SK-N-SH (cell line): ENCODE data around the gene NLGN3. TPM values are rescaled to one million over a fixed set of nuclear protein-coding genes. Genes with fewer than 3 reads are reported as not detected.
A peak's percentile ranks its signal among the peaks of the same experiment; 100 is the strongest.

Experiments
- CTCF ChIA-PET: fragments of 300-600, 350-600 bp; formaldehyde crosslinking; extraction: SDS; loops from one replicate; lab custom pipeline; 2021; lab: Yijun Ruan, JAX
- POLR2A ChIA-PET: fragments of 350-600 bp; sonication (Branson Sonifier 250); formaldehyde crosslinking; extraction: SDS; loops from one replicate; lab custom pipeline; 2020; ENCODE audit warnings: antibody characterized with exemption, inconsistent platforms; lab: Yijun Ruan, JAX
- DNase-seq: peaks from one replicate; pipeline ENCODE4 v3.0.0; 2012
- H2AFZ ChIP-seq: fragments of 200-600 bp; sonication (generic); 2 replicates; pipeline ENCODE4 v1.8.1; 2016; ENCODE audit warnings: antibody characterized with exemption, mild to moderate bottlenecking, low read depth
- H3F3A ChIP-seq: fragments of 200-600 bp; sonication (generic); replicated peaks from 2 replicates; pipeline ENCODE3; 2016; ENCODE audit warnings: antibody characterized with exemption, mild to moderate bottlenecking; ENCODE audit not compliant: insufficient read depth
- H3K27ac ChIP-seq, 2 experiments: fragments of 200-500 bp in 1 of 2; fragments of 200-600 bp in 1 of 2; sonication (Bioruptor generic) in 1 of 2; sonication (generic), shearing (Covaris generic) in 1 of 2; 2 replicates each; pipeline versions ENCODE4 v1.5.1 to v1.6.1; 2014 to 2016; ENCODE audit warnings: low read depth in 2 of 2, inconsistent platforms in 1 of 2, low read length in 1 of 2, mild to moderate bottlenecking in 1 of 2, mixed read lengths in 1 of 2
- H3K27me3 ChIP-seq: fragments of 200-600 bp; sonication (generic), shearing (Covaris generic); 2 replicates; pipeline ENCODE4 v1.6.1; 2016; ENCODE audit warnings: mixed run types; ENCODE audit not compliant: insufficient read depth
- H3K36me3 ChIP-seq, 2 experiments: fragments of 200-500 bp in 1 of 2; fragments of 200-600 bp in 1 of 2; sonication (Bioruptor generic) in 1 of 2; sonication (generic) in 1 of 2; replicated peaks in 1 of 2; 2 replicates each; pipeline versions ENCODE3 to v1.5.1; 2014 to 2016; ENCODE audit warnings: low read length in 1 of 2, mild to moderate bottlenecking in 1 of 2; ENCODE audit not compliant: insufficient read depth in 2 of 2, control insufficient read depth in 1 of 2
- H3K4me1 ChIP-seq, 2 experiments: fragments of 200-500 bp in 1 of 2; fragments of 200-600 bp in 1 of 2; sonication (Bioruptor generic) in 1 of 2; sonication (generic), shearing (Covaris generic) in 1 of 2; 2 replicates each; pipeline versions ENCODE4 v1.5.1 to v1.6.1; 2014 to 2016; ENCODE audit warnings: low read depth in 1 of 2, low read length in 1 of 2, mixed run types in 1 of 2; ENCODE audit not compliant: insufficient read depth in 2 of 2, control insufficient read depth in 1 of 2
- H3K4me2 ChIP-seq: fragments of 200-600 bp; sonication (generic), shearing (Covaris generic); 2 replicates; pipeline ENCODE4 v1.6.1; 2017; ENCODE audit warnings: mixed run types
- H3K4me3 ChIP-seq, 2 experiments: fragments of 200-500 bp in 1 of 2; fragments of 200-600 bp in 1 of 2; sonication (Bioruptor generic) in 1 of 2; sonication (generic), shearing (Covaris generic) in 1 of 2; 2 replicates each; pipeline versions ENCODE4 v1.5.1 to v1.8.1; 2014 to 2016; ENCODE audit warnings: low read depth in 2 of 2, inconsistent platforms in 1 of 2, low read length in 1 of 2, mild to moderate bottlenecking in 1 of 2, mixed read lengths in 1 of 2, moderate library complexity in 1 of 2
- H3K79me2 ChIP-seq: fragments of 200-600 bp; sonication (generic); 2 replicates; pipeline ENCODE4 v1.8.1; 2017; ENCODE audit warnings: mild to moderate bottlenecking; ENCODE audit not compliant: insufficient read depth
- H3K9ac ChIP-seq: fragments of 200-600 bp; sonication (generic); 2 replicates; pipeline ENCODE4 v1.6.1; 2017; ENCODE audit warnings: mixed run types
- H3K9me2 ChIP-seq: fragments of 200-600 bp; sonication (generic); 2 replicates; pipeline ENCODE4 v1.6.1; 2017; ENCODE audit warnings: mixed run types
- H3K9me3 ChIP-seq: fragments of 200-600 bp; sonication (generic); 2 replicates; pipeline ENCODE4 v1.6.1; 2017; ENCODE audit warnings: mixed run types, mild to moderate bottlenecking, moderate library complexity
- H4K20me1 ChIP-seq: fragments of 200-600 bp; sonication (generic); 2 replicates; pipeline ENCODE4 v1.6.1; 2017; ENCODE audit warnings: mild to moderate bottlenecking, mixed run types; ENCODE audit not compliant: insufficient read depth
- EP300 ChIP-seq, 2 experiments: IDR thresholded peaks; 2 replicates each; pipeline versions ENCODE4 v1.4.0 to v1.6.1; 2012; ENCODE audit warnings: borderline replicate concordance in 1 of 2, low read depth in 1 of 2, low read length in 1 of 2
- EZH2phosphoT487 ChIP-seq: fragments of 200-600 bp; sonication (generic); IDR thresholded peaks from 2 replicates; pipeline ENCODE4 v1.6.1; 2017; ENCODE audit warnings: low read depth, mixed run types, mild to moderate bottlenecking, antibody characterized with exemption, moderate library complexity, borderline replicate concordance
- FOSL2 ChIP-seq: IDR thresholded peaks from 2 replicates; pipeline ENCODE4 v1.4.0; 2012; ENCODE audit warnings: low read depth, mild to moderate bottlenecking, moderate library complexity, borderline replicate concordance
- FOXJ3 ChIP-seq: sonication (generic); formaldehyde crosslinking; IDR thresholded peaks from 2 replicates; pipeline ENCODE4 v1.5.1; 2020; ENCODE audit warnings: mild to moderate bottlenecking, missing genetic modification reagents
- GABPA ChIP-seq: IDR thresholded peaks from 2 replicates; pipeline ENCODE4 v1.4.0; 2012; ENCODE audit warnings: low read depth, mild to moderate bottlenecking
- GATA2 ChIP-seq: sonication (generic); formaldehyde crosslinking; IDR thresholded peaks from 2 replicates; pipeline ENCODE4 v1.5.0; 2020; ENCODE audit warnings: mild to moderate bottlenecking, missing genetic modification reagents
- JUND ChIP-seq: IDR thresholded peaks from 2 replicates; pipeline ENCODE4 v1.4.0; 2012
- NFIC ChIP-seq: IDR thresholded peaks from 2 replicates; pipeline ENCODE4 v1.4.0; 2012; ENCODE audit warnings: borderline replicate concordance
- NRF1 ChIP-seq: IDR thresholded peaks from 2 replicates; pipeline ENCODE4 v1.6.1; 2012; ENCODE audit warnings: low read depth, mild to moderate bottlenecking, low read length
- POLR2AphosphoS5 ChIP-seq: IDR thresholded peaks from 2 replicates; pipeline ENCODE4 v1.6.1; 2012; ENCODE audit warnings: low read depth, low read length
- RFX5 ChIP-seq: IDR thresholded peaks from 2 replicates; pipeline ENCODE4 v1.6.1; 2012; ENCODE audit warnings: mild to moderate bottlenecking, improper control_type of control experiment, low read length
- TAF1 ChIP-seq: IDR thresholded peaks from 2 replicates; pipeline ENCODE4 v1.6.1; 2012; ENCODE audit warnings: low read depth, mild to moderate bottlenecking, low read length, moderate library complexity, borderline replicate concordance
- YY1 ChIP-seq: IDR thresholded peaks from 2 replicates; pipeline ENCODE4 v1.4.0; 2012; ENCODE audit warnings: low read depth, mild to moderate bottlenecking
- WGBS: methylation state at CpG from one replicate; pipeline ENCODE4 v1.1.6; 2017; ENCODE audit warnings: low lambda C conversion rate; 5-methylcytosine and 5-hydroxymethylcytosine counted together
- polyA plus RNA-seq, 3 experiments: library from polyadenylated mRNA; depleted of rRNA; stranded (reverse); fragments of >200 nt; gene quantifications; 2 replicates each; pipeline ENCODE4 v1.2.3, GENCODE V29; 2012
- TF ChIP-seq, protein P1 (sequence below): fragments of 150-350 bp; IDR thresholded peaks from 2 replicates; pipeline ENCODE4 v1.6.1; 2017; ENCODE audit warnings: antibody characterized with exemption, low read length, low read depth, borderline replicate concordance
- TF ChIP-seq, protein P2 (sequence below): IDR thresholded peaks from 2 replicates; pipeline ENCODE4 v1.4.0; 2012; ENCODE audit warnings: low read depth, borderline replicate concordance
- TF ChIP-seq, protein P3 (sequence below): IDR thresholded peaks from 2 replicates; pipeline ENCODE4 v1.6.1; 2012; ENCODE audit warnings: mild to moderate bottlenecking, low read depth, low read length, moderate library complexity
- TF ChIP-seq, protein P4 (sequence below): IDR thresholded peaks from 2 replicates; pipeline ENCODE4; 2012
- TF ChIP-seq, protein P5 (sequence below): IDR thresholded peaks from 2 replicates; pipeline ENCODE4 v1.4.0; 2012; ENCODE audit warnings: low read depth, borderline replicate concordance
- TF ChIP-seq, protein P6 (sequence below): fragments of 200-600 bp; sonication (generic); IDR thresholded peaks from 2 replicates; pipeline ENCODE4 v1.6.1; 2017; ENCODE audit warnings: antibody characterized with exemption, mild to moderate bottlenecking, moderate library complexity
- TF ChIP-seq, protein P7 (sequence below): fragments of 150-350 bp; IDR thresholded peaks from 2 replicates; pipeline ENCODE4 v1.6.1; 2016; ENCODE audit warnings: mild to moderate bottlenecking, low read depth, low read length

NLGN3 gene
- polyA plus RNA-seq, 1 of the 3 experiments (the other 2 are of a cell fraction): 5.3 TPM

DNA sequence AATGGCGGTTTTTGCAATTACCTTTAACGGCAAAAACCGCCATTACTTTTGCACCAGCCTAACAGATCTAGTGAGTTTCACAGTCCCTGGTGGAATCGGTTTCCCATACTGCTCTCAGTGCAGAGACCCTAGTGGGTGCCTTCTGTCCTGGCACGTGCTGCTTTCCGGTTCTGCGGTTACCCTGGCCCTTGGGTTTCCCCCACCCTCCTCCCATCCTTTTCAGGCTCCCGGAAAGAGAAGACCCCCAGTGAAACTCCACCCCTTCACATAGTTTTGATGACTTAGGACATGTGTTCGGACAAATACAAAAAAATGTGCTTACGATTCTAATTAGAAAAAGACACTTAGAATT, 36.9 kb downstream of the NLGN3 start:
- H3K27ac ChIP-seq: peak overlapping the region; percentile 30 to 81; a peak in 3 of 4 replicates
- TF ChIP-seq YY1: no peak
- TF ChIP-seq, protein P1, sequence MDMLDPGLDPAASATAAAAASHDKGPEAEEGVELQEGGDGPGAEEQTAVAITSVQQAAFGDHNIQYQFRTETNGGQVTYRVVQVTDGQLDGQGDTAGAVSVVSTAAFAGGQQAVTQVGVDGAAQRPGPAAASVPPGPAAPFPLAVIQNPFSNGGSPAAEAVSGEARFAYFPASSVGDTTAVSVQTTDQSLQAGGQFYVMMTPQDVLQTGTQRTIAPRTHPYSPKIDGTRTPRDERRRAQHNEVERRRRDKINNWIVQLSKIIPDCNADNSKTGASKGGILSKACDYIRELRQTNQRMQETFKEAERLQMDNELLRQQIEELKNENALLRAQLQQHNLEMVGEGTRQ: no peak
- TF ChIP-seq, protein P2, sequence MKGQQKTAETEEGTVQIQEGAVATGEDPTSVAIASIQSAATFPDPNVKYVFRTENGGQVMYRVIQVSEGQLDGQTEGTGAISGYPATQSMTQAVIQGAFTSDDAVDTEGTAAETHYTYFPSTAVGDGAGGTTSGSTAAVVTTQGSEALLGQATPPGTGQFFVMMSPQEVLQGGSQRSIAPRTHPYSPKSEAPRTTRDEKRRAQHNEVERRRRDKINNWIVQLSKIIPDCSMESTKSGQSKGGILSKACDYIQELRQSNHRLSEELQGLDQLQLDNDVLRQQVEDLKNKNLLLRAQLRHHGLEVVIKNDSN: no peak
- TF ChIP-seq EZH2phosphoT487: no peak
- TF ChIP-seq, protein P3, sequence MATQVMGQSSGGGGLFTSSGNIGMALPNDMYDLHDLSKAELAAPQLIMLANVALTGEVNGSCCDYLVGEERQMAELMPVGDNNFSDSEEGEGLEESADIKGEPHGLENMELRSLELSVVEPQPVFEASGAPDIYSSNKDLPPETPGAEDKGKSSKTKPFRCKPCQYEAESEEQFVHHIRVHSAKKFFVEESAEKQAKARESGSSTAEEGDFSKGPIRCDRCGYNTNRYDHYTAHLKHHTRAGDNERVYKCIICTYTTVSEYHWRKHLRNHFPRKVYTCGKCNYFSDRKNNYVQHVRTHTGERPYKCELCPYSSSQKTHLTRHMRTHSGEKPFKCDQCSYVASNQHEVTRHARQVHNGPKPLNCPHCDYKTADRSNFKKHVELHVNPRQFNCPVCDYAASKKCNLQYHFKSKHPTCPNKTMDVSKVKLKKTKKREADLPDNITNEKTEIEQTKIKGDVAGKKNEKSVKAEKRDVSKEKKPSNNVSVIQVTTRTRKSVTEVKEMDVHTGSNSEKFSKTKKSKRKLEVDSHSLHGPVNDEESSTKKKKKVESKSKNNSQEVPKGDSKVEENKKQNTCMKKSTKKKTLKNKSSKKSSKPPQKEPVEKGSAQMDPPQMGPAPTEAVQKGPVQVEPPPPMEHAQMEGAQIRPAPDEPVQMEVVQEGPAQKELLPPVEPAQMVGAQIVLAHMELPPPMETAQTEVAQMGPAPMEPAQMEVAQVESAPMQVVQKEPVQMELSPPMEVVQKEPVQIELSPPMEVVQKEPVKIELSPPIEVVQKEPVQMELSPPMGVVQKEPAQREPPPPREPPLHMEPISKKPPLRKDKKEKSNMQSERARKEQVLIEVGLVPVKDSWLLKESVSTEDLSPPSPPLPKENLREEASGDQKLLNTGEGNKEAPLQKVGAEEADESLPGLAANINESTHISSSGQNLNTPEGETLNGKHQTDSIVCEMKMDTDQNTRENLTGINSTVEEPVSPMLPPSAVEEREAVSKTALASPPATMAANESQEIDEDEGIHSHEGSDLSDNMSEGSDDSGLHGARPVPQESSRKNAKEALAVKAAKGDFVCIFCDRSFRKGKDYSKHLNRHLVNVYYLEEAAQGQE: no peak
- TF ChIP-seq, protein P4, sequence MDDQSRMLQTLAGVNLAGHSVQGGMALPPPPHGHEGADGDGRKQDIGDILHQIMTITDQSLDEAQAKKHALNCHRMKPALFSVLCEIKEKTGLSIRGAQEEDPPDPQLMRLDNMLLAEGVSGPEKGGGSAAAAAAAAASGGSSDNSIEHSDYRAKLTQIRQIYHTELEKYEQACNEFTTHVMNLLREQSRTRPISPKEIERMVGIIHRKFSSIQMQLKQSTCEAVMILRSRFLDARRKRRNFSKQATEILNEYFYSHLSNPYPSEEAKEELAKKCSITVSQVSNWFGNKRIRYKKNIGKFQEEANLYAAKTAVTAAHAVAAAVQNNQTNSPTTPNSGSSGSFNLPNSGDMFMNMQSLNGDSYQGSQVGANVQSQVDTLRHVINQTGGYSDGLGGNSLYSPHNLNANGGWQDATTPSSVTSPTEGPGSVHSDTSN: no peak
- no peak for TF ChIP-seq POLR2AphosphoS5
- no peak for TF ChIP-seq TAF1
- TF ChIP-seq EP300 (IDR thresholded peaks at IDR 0.05; ENCODE audit: borderline replicate concordance in 1 of 2, low read depth in 1 of 2, low read length in 1 of 2): no peak
- TF ChIP-seq, protein P5, sequence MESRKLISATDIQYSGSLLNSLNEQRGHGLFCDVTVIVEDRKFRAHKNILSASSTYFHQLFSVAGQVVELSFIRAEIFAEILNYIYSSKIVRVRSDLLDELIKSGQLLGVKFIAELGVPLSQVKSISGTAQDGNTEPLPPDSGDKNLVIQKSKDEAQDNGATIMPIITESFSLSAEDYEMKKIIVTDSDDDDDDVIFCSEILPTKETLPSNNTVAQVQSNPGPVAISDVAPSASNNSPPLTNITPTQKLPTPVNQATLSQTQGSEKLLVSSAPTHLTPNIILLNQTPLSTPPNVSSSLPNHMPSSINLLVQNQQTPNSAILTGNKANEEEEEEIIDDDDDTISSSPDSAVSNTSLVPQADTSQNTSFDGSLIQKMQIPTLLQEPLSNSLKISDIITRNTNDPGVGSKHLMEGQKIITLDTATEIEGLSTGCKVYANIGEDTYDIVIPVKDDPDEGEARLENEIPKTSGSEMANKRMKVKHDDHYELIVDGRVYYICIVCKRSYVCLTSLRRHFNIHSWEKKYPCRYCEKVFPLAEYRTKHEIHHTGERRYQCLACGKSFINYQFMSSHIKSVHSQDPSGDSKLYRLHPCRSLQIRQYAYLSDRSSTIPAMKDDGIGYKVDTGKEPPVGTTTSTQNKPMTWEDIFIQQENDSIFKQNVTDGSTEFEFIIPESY: no peak
- TF ChIP-seq JUND: no peak
- TF ChIP-seq FOXJ3: no peak
- TF ChIP-seq GABPA: no peak
- TF ChIP-seq GATA2 (CRISPR knock-in tag): no peak
- TF ChIP-seq NFIC: no peak
- no peak for TF ChIP-seq RFX5
- TF ChIP-seq, protein P6, sequence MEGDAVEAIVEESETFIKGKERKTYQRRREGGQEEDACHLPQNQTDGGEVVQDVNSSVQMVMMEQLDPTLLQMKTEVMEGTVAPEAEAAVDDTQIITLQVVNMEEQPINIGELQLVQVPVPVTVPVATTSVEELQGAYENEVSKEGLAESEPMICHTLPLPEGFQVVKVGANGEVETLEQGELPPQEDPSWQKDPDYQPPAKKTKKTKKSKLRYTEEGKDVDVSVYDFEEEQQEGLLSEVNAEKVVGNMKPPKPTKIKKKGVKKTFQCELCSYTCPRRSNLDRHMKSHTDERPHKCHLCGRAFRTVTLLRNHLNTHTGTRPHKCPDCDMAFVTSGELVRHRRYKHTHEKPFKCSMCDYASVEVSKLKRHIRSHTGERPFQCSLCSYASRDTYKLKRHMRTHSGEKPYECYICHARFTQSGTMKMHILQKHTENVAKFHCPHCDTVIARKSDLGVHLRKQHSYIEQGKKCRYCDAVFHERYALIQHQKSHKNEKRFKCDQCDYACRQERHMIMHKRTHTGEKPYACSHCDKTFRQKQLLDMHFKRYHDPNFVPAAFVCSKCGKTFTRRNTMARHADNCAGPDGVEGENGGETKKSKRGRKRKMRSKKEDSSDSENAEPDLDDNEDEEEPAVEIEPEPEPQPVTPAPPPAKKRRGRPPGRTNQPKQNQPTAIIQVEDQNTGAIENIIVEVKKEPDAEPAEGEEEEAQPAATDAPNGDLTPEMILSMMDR: no peak
- no peak for TF ChIP-seq FOSL2
- TF ChIP-seq NRF1: no peak
- TF ChIP-seq, protein P7, sequence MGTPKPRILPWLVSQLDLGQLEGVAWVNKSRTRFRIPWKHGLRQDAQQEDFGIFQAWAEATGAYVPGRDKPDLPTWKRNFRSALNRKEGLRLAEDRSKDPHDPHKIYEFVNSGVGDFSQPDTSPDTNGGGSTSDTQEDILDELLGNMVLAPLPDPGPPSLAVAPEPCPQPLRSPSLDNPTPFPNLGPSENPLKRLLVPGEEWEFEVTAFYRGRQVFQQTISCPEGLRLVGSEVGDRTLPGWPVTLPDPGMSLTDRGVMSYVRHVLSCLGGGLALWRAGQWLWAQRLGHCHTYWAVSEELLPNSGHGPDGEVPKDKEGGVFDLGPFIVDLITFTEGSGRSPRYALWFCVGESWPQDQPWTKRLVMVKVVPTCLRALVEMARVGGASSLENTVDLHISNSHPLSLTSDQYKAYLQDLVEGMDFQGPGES: no peak
- ChIA-PET POLR2A (interaction anchor here (0.9 to 1.2 kb wide), 3 partner anchors 63 to 102 kb away, joined by 4 to 6 read pairs (median 4); partner anchors contain the start of genes MED12 and NONO), CTCF (interaction anchor here (2.3 kb wide), 1 partner anchor 184 kb away, joined by 6 read pairs; no protein-coding TSS in a partner anchor)
- no peaks in the 10 kb centered on the region for H4K20me1 ChIP-seq
- H3K4me3 ChIP-seq: peak overlapping the region; percentile 48 to 53
- H3K9me2 ChIP-seq: no peaks in the 10 kb centered on the region
- H3K36me3 ChIP-seq: no peaks in the 10 kb centered on the region
- H3K9me3 ChIP-seq: no peaks in the 10 kb centered on the region
- H2AFZ ChIP-seq: peak overlapping the region; percentile 95
- H3K4me1 ChIP-seq: peaks cover 0 to 8% of the 10 kb centered on the region in 2 experiments; a peak in 1 of 4 replicates
- DNase-seq: peak; percentile 41
- 34% methylated on average over 10 of the region's 10 CpGs for WGBS
- peaks cover 6% of the 10 kb centered on the region for H3F3A ChIP-seq
- H3K9ac ChIP-seq: peak overlapping the region; percentile 54; the same call in 1 of the 2 replicates
- H3K27me3 ChIP-seq: no peaks in the 10 kb centered on the region; the same call in 1 of the 2 replicates
- no peaks in the 10 kb centered on the region for H3K79me2 ChIP-seq
- H3K4me2 ChIP-seq: peak overlapping the region; percentile 74
